OCI-LY7 (cell line): ENCODE results near the gene TSPYL1. TPM values are rescaled to one million over a fixed set of nuclear protein-coding genes. Genes with fewer than 3 reads are reported as not detected.
A peak's percentile ranks its signal among the peaks of the same experiment; 100 is the strongest.

Source experiments
- BruUV-seq: library from RNA; stranded (reverse); fragments of 400-500 nt; replicated peaks from 2 replicates; lab custom pipeline; 2021; lab: Mats Ljungman, UMichigan
- CTCF ChIA-PET: fragments of 300-600 bp; sonication (Branson Sonifier 250); formaldehyde crosslinking; loops from one replicate; lab custom pipeline; 2022; ENCODE audit warnings: antibody characterized with exemption; ENCODE audit not compliant: unreplicated experiment; lab: Charles Lee
- POLR2A ChIA-PET: fragments of 300-600 bp; sonication (Branson Sonifier 250); formaldehyde crosslinking; loops from one replicate; lab custom pipeline; 2022; ENCODE audit warnings: antibody characterized with exemption; lab: Charles Lee
- DNase-seq: peaks from one replicate; pipeline ENCODE4 v3.0.0-alpha.2; 2015; ENCODE audit warnings: low spot score
- H2AFZ ChIP-seq: fragments of 200-600 bp; sonication (generic), shearing (Covaris generic); 2 replicates; pipeline ENCODE4 v1.6.1; 2014; ENCODE audit warnings: mild to moderate bottlenecking, antibody characterized with exemption, low read length, moderate library complexity
- H3K27ac ChIP-seq: fragments of 200-600 bp; sonication (generic); 2 replicates; pipeline ENCODE4 v1.5.1; 2014; ENCODE audit warnings: mixed run types, low read depth, mild to moderate bottlenecking, moderate library complexity, low read length, inconsistent platforms; ENCODE audit not compliant: poor library complexity, severe bottlenecking
- H3K36me3 ChIP-seq: fragments of 200-600 bp; sonication (generic); 2 replicates; pipeline ENCODE4 v1.6.1; 2014; ENCODE audit warnings: mild to moderate bottlenecking, antibody characterized with exemption, low read length, moderate library complexity, mixed read lengths; ENCODE audit not compliant: insufficient read depth
- H3K4me1 ChIP-seq: fragments of 200-600 bp; sonication (generic); 2 replicates; pipeline ENCODE4 v1.5.1; 2014; ENCODE audit warnings: mild to moderate bottlenecking, low read length; ENCODE audit not compliant: insufficient read depth, poor library complexity, severe bottlenecking
- H3K4me2 ChIP-seq: fragments of 200-600 bp; sonication (generic); 2 replicates; pipeline ENCODE4 v1.6.1; 2014; ENCODE audit warnings: mild to moderate bottlenecking, low read length
- H3K4me3 ChIP-seq: fragments of 200-600 bp; sonication (generic); 2 replicates; pipeline ENCODE4 v1.5.1; 2014; ENCODE audit warnings: mild to moderate bottlenecking, low read depth, low read length; ENCODE audit not compliant: poor library complexity, severe bottlenecking
- H3K79me2 ChIP-seq: fragments of 200-600 bp; sonication (generic); 2 replicates; pipeline ENCODE4 v1.6.1; 2016; ENCODE audit warnings: low read depth, mild to moderate bottlenecking, low read length, moderate library complexity, mixed read lengths; ENCODE audit not compliant: insufficient read depth
- H3K9me2 ChIP-seq: fragments of 200-600 bp; sonication (generic); 2 replicates; pipeline ENCODE4 v1.6.1; 2016; ENCODE audit warnings: mild to moderate bottlenecking, low read length, mixed read lengths; ENCODE audit not compliant: insufficient read depth
- H3K9me3 ChIP-seq: fragments of 200-600 bp; sonication (generic); 2 replicates; pipeline ENCODE4 v1.6.1; 2014; ENCODE audit warnings: mild to moderate bottlenecking, mixed run types, low read length, mixed read lengths
- H4K20me1 ChIP-seq: fragments of 200-600 bp; sonication (generic); 2 replicates; pipeline ENCODE4 v1.6.1; 2014; ENCODE audit warnings: mild to moderate bottlenecking, antibody characterized with exemption, low read length, moderate library complexity, mixed read lengths; ENCODE audit not compliant: insufficient read depth
- EZH2phosphoT487 ChIP-seq: fragments of 200-600 bp; sonication (generic); IDR thresholded peaks from 2 replicates; pipeline ENCODE4 v1.6.1; 2018; ENCODE audit warnings: low read depth, borderline replicate concordance, mild to moderate bottlenecking, mixed run types, antibody characterized with exemption, low read length, moderate library complexity, mixed read lengths
- intact Hi-C: fragments of 100-400 bp; cut with micrococcal nuclease; formaldehyde crosslinking; loops from one replicate; pipeline ENCODE4 v1.10.0; 2022; ENCODE audit not compliant: unreplicated experiment
- total RNA-seq, 2 experiments: library from RNA; depleted of rRNA in 1 of 2; stranded (reverse); fragments of >200 nt in 1 of 2; shearing (Covaris generic) in 1 of 2; gene quantifications; 2 replicates each; pipeline ENCODE4 v1.2.3, GENCODE V29; 2014 to 2022
- TF ChIP-seq, protein P1 (sequence below): fragments of 200-600 bp; sonication (generic); conservative IDR thresholded peaks from 2 replicates; pipeline ENCODE4 v1.5.1; 2014; ENCODE audit warnings: mild to moderate bottlenecking, antibody characterized with exemption, low read length, moderate library complexity, mixed read lengths

TSPYL1 gene
- total RNA-seq, 2 experiments from 2014 or later = 32.8 to 50.3 TPM

DNA sequence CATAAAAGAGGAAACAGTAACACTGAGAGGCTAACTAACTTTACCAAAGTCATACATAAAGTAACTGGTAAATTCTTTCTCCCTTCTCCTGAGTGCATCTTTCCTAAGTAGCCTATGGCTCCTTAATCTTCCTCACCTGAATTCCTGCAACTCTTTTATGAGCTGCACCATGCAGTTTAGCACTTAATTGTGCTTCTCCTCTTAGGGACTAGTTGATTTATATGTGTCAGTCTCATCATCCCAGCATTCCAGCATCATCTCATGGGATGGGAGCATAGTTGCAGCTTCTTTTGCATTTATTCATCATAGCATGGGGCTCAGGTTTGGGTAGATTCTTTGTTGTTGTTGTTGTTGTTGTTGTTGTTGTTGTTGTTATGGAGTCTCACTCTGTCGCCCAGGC, 3.5 kb upstream of the TSPYL1 start:
- H3K4me3 ChIP-seq = no peak overlapping the region
- peaks cover 17% of the 10 kb centered on the region for H3K79me2 ChIP-seq
- H2AFZ ChIP-seq = no peak overlapping the region
- no peak overlapping the region for H3K27ac ChIP-seq
- H3K9me3 ChIP-seq = no peaks in the 10 kb centered on the region
- peaks cover 9% of the 10 kb centered on the region for H4K20me1 ChIP-seq
- DNase-seq = no peak
- H3K4me1 ChIP-seq = peaks cover 35% of the 10 kb centered on the region
- BruUV-seq = no TSS peak
- intact Hi-C loops = loop anchor here (5.0 kb wide), 1 partner anchor 179 kb away; the partner anchor contains the start of gene CALHM6
- no peak for TF ChIP-seq EZH2phosphoT487
- TF ChIP-seq, protein P1, sequence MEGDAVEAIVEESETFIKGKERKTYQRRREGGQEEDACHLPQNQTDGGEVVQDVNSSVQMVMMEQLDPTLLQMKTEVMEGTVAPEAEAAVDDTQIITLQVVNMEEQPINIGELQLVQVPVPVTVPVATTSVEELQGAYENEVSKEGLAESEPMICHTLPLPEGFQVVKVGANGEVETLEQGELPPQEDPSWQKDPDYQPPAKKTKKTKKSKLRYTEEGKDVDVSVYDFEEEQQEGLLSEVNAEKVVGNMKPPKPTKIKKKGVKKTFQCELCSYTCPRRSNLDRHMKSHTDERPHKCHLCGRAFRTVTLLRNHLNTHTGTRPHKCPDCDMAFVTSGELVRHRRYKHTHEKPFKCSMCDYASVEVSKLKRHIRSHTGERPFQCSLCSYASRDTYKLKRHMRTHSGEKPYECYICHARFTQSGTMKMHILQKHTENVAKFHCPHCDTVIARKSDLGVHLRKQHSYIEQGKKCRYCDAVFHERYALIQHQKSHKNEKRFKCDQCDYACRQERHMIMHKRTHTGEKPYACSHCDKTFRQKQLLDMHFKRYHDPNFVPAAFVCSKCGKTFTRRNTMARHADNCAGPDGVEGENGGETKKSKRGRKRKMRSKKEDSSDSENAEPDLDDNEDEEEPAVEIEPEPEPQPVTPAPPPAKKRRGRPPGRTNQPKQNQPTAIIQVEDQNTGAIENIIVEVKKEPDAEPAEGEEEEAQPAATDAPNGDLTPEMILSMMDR = no peak
- POLR2A ChIA-PET = interaction anchor here (0.6 kb wide), 1 partner anchor 481 kb away, joined by 3 read pairs; no protein-coding TSS in a partner anchor
- H3K36me3 ChIP-seq = peaks cover 4% of the 10 kb centered on the region
- H3K9me2 ChIP-seq = no peaks in the 10 kb centered on the region
- CTCF ChIA-PET = no interaction called here
- H3K4me2 ChIP-seq = no peak overlapping the region

- intact Hi-C loops = loop anchor here (5.0 kb wide), 1 partner anchor 180 kb away; the partner anchor contains the start of gene CALHM6
- peak overlapping the region; percentile 76; the same call in 1 of the 2 replicates for H2AFZ ChIP-seq
- no peak for TF ChIP-seq EZH2phosphoT487
- TF ChIP-seq, protein P1 = no peak
- H3K4me2 ChIP-seq = peak overlapping the region; percentile 92; the same call in 1 of the 2 replicates
- H3K36me3 ChIP-seq = peaks cover 9% of the 10 kb centered on the region
- CTCF ChIA-PET = interaction anchor here (0.6 kb wide), 1 partner anchor 428 kb away, joined by 3 read pairs; no protein-coding TSS in a partner anchor
- peaks cover 13% of the 10 kb centered on the region; the same call in 1 of the 2 replicates for H4K20me1 ChIP-seq
- H3K4me1 ChIP-seq = peaks cover 40% of the 10 kb centered on the region
- no peak overlapping the region for H3K4me3 ChIP-seq
- peaks cover 22% of the 10 kb centered on the region for H3K79me2 ChIP-seq
- BruUV-seq = no TSS peak
- H3K27ac ChIP-seq = no peak overlapping the region
- H3K9me2 ChIP-seq = no peaks in the 10 kb centered on the region
- DNase-seq = no peak
- no peaks in the 10 kb centered on the region for H3K9me3 ChIP-seq
- POLR2A ChIA-PET = interaction anchor here (0.6 kb wide), 1 partner anchor 170 kb away, joined by 4 read pairs; no protein-coding TSS in a partner anchor
Observed at GRCh38 chr6:116282698-116283097, 3.0 kb upstream of the TSPYL1 start.

DNA sequence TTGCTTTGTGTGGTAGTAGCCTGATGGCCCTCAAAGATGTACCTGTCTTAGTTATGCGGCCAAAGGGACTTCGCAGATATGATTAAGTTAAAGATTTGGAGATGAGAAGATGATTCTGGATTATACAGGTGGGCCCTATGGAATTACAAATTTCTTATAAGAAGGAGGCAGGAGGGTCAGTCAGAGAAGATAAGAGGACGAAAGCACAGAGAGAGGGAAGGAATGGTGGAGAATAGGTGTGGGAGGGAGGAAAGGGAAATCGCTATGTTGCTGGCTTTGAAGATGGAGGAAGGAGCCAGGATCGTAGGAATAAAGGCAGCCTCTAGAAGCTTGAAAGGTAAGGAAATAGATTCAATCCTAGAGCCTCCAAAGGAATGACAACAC, 1.2 kb upstream of the TSPYL1 start:
- ChIA-PET CTCF (no interaction called here), POLR2A (interaction anchor here (0.7 to 3.4 kb wide), 8 partner anchors 8 to 290 kb away, joined by 4 to 16 read pairs (median 6); partner anchors contain the start of genes RWDD1 and TSPYL4)
- Histone ChIP-seq H3K9me3 (no peaks in the 10 kb centered on the region), H3K4me1 (peaks cover 58% of the 10 kb centered on the region), H4K20me1 (peaks cover 28% of the 10 kb centered on the region), H3K36me3 (peaks cover 26% of the 10 kb centered on the region), H3K4me2 (peak overlapping the region; percentile 92), H3K4me3 (peak overlapping the region; percentile 86), H2AFZ (peak overlapping the region; percentile 76), H3K27ac (peak overlapping the region; percentile 41), H3K9me2 (no peaks in the 10 kb centered on the region), H3K79me2 (peaks cover 40% of the 10 kb centered on the region)
- intact Hi-C loops = loop anchor here (2.0 to 5.0 kb wide), 3 partner anchors 124 to 290 kb away; partner anchors contain the start of genes CALHM6 and RWDD1
- no peak for TF ChIP-seq EZH2phosphoT487
- BruUV-seq = no TSS peak
- no peak for DNase-seq
